ENCODE measurements around the gene MEF2A. TPM values are rescaled to one million over a fixed set of nuclear protein-coding genes. Genes with fewer than 3 reads are reported as not detected.

Gene MEF2A
- total RNA-seq, result 19.3 and 35.6 TPM in 2 replicates

GRCh38 chr15:99565299-99566156 is at the start of gene MEF2A:
Gene MEF2A, plus strand, starts transcription at chr15:99565984. Its CDS starts 67,136 bp downstream, at chr15:99633120.

GRCh38 chr15:99733268-99734039 is 167.7 kb downstream of the MEF2A start, which contains the start of gene LYSMD4:
Gene LYSMD4, minus strand, starts transcription at chr15:99733437. Its CDS starts 1,438 bp downstream, at chr15:99731999.

Other genes starting within 250 kb of the MEF2A start
- 8.9 and 13.4 TPM in 2 replicates for gene LYSMD4, start 167.5 kb downstream of the MEF2A start, total RNA-seq